GM19463 (cell line): ENCODE data around the gene SAP30.

ENCODE experiments used
- ATAC-seq: cut with Tn5 transposase; IDR thresholded peaks from one replicate; pipeline ENCODE4 v1.9.1; 2021; ENCODE audit warnings: mild to moderate bottlenecking, moderate library complexity; ENCODE audit not compliant: unreplicated experiment

Gene SAP30

DNA sequence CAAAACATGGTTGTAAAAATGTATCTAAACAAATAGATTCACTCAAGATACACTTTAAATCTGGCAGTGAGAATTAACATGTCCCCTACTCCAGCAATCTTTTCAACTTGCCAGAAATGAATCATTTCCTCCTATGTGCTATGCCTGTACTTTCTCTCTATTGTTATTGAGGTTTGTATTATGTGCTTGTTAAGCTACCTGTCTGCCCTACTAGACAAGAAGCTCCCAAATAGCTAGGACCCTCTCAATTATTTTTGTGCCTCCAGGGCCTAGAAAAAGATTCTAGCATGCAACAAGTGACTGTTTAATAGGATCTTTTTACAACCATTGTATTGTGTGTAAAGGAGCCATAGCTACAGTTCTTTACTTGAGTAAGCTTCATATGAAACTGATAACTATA lies 3.5 kb upstream of the SAP30 start:
- no peak for ATAC-seq

DNA sequence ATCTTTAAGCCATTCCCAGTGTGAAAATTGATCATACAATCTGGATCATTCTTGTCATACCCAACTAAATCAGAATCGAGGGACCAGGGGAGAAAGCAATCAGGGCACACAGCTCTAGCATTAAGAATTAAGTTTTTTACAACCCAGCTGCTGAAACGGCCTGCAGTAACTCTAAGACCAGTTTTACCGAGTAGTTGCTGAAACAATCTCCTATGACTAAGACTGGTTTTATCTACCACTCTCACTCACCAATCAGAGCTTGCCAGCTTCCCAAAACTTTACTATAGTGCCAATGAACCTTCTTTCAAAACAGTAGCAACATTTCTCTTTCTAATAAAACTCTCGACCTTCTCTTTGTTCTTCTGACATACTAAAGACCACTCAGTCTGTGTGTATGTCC lies 2.8 kb upstream of the SAP30 start:
- no peak for ATAC-seq

DNA sequence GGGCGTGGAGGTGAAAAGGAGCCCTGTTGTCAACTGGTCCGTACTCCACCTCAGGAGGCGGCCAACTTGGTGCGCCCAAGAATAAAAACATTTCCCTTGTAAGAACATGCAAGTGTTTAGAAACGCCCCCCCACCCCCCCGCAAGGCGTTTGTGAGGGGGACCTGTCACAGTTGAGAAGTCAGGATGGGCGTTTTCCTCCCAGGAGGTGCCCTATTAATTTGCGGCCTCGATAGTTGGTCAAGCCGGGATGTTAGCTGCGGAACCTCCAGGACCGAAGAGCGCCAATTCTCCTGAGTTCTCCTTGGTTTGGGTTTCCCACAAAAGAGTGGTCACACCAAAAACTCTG lies 651 bp upstream of the SAP30 start:
- peak; percentile 0 for ATAC-seq

DNA sequence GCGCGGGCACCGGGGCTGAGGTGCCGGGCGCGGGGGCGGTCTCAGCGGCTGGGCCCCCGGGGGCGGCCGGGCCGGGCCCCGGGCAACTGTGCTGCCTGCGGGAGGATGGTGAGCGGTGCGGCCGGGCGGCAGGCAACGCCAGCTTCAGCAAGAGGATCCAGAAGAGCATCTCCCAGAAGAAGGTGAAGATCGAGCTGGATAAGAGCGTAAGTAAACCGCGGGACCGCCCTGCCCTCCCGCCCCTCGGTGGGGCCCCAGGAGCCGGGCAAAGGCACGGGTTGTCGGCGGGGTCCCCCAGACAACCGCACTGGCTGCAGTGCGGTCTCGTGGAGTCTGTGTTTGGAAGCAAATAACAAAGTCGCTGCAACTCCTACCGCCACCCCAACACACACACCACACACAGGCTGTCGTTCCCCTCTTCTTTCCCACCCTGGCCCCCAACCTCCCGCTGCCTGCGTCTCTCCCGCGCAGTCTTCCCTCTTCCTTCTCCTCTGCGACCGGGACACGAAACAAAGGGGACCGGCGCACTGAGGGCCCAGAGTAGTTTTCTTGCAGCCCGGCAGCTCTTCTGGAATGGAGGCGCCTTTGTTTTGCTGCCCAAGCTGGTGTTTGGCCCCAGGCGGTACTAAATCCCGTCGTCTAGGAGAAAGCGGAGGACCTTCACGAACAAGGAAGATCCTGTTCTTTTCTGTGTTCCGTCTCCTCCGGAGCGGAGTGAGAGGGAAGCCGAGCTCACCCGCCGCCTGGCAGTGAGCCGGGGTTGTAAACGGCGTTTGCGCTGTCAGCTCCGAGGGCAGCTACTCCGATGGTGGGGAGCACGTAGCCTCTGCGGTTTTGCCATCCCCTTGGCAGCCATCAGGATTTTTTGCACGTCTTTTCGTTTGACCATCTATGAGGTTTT lies 788 bp downstream of the SAP30 start:
- peak; percentile 17 for ATAC-seq

DNA sequence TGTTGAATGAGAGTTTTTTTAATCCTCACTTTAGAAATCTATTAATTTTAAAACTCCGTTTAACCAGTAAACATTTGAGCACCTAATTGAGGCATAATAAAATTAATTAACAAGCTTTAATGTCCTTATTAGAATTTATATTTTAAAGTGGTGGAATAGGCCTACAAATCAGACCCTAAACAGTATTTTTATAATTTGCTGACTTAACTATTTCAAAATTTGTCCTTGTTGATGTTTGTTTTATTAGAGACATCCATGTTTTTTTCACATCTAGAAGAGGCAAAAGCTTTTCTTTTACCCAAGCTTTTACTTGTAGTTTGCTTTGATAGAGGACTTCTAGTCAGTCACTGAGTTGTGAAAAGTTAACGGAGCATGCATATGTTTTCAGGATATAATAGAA lies 3.8 kb downstream of the SAP30 start:
- ATAC-seq: no peak

DNA sequence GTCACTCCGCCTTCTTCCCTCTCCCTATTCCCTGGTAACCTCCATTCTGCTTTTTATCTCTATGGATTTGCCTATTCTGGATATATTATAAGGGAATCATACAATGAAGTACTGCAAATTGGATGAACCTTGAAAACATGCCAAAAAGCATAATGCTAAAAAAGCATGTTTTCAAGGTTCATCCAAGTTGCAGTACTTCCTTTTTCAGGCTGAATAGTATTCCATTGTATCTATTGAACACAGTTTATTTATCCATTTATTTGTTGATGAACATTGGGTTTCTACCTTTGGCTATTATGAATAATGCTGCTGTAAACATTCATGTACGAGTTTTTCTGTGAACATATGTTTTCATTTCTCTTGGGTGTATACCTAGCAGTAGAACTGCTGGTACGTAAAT lies 9.2 kb downstream of the SAP30 start:
- ATAC-seq: no peak

DNA sequence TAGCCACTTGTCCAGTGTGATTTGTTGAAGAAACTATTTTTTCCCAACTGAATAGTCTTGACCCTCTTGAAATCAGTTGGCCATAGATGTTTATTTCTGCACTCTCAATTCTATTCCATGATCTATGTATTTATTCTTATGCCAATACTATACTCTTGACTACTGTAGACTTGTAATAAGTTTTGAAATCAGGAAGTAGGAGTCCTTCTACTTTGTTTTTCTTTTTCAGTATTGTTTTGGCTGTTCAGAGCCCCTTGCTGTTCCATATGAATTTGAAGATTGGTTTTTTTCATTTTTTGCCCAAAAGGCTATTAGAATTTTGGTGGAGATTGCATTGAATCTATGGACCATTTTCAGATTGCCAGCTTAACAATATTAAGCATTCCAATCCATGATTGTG lies 10.2 kb downstream of the SAP30 start:
- ATAC-seq: no peak

DNA sequence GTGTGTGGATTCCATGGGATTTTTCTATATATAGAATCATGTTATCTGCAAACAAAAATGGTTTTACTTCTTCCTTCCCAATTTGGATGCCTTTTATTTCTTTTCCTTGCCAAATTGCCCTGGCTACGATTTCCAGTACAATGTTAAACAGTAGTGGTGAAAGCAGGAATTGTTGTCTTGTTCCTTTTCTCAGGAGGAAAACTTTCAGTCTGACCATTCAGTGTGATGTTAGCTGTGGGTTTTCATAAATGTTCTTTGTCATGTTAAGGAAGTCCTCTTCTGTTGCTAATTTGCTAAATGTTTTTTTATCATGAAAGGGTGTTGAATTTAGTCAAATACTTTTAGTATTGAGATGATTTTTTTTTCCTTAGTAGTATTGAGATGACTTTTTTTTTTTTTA lies 10.9 kb downstream of the SAP30 start:
- no peak for ATAC-seq

DNA sequence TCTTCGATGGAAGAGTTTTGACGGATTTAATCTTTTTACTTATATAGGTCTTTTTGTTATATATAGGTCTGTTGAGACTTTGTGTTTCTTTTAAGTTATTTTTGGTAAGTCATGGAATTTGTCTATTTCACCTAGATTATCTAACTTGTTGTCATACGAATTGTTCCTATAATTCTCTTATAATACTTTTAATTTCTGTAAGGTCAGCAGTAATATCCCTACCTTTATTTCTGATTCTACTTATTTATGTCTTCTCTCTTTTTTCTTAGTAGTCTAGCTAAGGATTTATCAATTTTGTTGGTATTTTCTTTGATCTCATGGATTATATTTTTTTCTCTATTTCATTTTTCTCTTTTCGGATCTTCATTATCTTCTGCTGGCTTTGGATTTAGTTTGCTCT lies 11.6 kb downstream of the SAP30 start:
- ATAC-seq: no peak

DNA sequence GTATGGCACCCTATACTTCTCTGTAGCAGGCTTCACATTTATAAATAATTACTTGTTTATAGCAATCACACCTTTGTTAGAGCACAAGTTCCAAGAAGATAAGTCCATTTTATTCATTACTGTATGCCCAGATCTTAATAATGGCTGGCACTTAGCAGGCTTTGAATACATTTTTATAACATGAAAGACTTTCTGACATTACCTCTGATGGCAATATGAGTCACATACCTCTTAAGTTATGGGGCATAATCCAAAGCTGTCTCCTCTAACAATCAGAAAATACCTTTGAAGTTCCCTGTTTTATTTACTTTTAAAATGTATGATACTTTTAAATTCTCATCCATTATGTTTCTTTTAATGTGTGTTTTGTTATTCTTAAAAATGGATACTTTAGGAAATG lies 16.0 kb downstream of the SAP30 start:
- ATAC-seq: no peak

DNA sequence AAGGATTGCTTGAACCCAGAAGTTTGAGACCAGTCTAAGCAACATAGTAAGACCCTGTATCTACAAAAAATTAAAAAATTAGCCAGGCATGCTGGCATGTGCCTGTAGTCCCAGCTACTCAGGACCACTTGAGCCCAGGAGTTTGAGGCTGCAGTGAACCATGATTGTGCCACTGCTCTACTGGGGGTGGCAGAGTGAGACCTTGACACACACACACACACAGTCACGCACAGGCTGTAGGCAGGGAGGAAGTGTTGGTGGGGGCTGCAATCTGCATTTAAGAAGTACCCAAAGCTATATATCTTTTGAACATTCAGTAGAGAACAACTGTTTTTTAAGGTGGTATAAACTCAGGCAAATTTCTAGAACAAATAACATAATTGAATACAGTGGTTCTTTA lies 20.9 kb downstream of the SAP30 start:
- no peak for ATAC-seq

DNA sequence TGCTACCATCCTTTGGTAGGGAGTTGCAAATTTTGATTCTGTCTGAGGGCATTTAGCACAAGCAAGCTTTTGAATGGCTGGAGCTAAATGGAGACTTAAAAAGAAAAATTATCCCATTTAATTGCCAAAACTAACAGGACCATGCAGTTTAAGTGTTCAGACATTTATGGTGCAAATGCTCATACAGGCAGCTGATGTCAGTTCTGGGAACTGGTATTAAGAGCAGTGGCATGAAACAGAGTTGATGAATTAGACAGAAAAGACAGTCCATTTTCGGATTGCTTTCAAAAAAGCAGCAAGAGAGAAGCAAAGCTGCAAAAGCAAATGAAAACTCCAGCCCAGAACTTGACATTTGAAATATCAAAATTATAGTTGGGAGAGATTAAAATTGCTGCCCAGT lies 26.9 kb downstream of the SAP30 start:
- no peak for ATAC-seq

DNA sequence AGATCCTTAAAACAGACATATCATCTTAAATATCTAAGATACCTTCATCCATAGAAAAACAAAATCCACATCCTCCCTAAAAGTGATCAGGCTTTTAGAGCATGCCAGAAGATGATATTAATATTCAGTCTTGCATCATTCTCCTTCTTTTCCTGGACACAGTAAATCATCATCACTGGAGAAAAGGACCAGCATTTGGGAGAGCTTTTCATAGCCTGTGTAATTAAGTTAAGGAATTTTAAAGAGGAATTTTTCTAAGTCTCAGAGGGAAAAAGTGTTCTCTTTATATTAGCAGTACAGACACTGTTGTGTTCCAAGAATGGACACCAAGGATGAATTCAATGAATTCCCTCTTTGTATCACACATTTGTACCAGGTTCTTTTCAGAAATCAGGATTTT lies 27.5 kb downstream of the SAP30 start:
- ATAC-seq: no peak

DNA sequence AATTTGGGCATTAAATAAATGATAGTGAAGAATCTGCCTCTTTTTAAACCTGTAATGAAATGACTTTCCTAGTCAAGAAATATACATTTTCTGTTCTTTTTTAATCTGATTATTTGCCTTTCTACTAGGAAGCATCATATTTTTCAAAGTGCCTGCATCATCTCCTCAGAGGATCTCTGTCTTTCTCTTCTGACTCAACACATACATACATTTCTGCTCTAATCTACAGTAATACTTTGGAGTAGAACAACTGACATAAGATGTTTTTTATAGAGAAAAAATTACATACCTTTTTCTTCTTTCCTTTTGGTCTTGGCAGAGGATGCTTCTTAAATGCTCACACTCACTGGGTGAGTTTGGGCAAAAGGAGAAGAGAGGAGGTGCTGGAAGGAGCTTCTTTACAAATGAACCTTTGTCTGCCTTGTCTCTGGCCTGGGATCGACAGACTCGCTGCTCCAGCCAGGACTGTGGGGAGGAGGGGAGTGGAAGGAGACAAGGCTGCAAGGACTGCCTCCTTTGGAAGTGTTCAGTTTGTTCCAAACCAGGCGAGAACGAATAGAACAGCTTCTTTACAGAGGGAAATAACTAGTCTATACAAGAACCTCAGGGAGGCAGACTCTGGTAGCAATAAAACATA lies 28.1 kb downstream of the SAP30 start, which contains the start of gene SCRG1:
SCRG1 (minus strand) TSS at position 338 of the 637 bp plus-strand sequence. CDS start 7,702 bp downstream, outside the sequence.
- ATAC-seq: no peak

DNA sequence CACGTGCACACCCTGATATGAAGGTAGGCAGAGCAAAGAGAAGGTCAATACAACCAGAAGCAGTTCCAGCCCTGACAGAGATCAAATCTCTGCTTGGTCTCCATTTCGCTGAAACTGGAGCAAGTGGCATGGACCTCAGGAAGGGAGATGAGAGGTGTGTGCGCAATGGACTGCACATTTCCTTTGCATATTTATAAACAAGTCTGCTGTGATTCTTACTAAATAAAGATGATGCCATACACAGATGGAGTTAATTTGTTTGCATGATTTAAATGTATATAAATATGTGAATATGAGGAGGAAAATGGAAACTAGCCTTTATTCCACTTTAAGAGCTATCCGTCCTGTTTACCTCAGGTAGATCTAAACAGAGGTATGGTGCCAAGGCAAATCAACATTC lies 30.3 kb downstream of the SAP30 start:
- no peak for ATAC-seq

DNA sequence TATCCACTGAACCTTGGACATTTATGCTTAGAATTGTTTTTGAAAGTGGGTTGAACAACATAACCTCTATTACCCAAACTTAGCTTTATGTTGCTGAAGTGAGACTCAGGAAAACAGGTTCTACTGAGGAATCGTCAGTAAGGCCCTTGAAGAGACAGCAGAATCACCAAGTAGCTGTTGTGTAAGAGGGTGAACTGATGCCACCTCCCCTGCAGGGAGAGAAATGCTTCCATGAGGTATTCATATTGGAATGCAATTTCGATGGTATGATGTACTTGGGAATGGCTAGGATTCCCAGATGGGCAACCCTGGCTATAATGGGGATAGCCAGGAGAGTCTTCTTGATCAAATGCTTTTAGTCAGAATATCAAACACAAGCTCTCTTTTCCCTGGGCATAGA lies 32.3 kb downstream of the SAP30 start:
- ATAC-seq: no peak

DNA sequence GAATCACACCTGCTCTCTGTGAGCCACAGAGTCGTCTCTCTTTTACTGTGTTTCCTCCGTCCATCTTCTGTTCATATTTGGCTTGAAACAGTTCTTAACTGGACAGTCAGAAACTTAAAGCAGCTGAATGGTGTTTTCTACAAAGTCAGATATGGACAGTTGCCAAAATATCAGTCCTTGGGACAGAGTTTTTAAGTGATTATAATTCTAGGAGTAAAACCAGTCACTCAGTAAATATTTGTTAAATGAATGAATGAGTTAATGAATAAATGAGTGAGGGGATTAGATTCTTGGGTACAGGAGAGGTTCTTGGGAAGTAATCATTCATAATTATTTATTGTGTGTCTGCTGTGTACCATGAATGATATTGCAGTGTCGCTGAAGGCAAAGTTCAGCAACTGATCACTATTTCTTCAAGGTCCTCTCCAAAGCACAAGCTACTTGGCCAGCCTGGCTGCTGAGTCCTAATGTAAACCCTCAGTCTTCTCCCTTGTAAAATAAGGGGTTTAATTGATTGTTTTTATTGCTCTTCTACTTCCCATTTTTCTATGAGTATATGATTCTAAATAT lies 33.6 kb downstream of the SAP30 start:
- ATAC-seq: no peak

DNA sequence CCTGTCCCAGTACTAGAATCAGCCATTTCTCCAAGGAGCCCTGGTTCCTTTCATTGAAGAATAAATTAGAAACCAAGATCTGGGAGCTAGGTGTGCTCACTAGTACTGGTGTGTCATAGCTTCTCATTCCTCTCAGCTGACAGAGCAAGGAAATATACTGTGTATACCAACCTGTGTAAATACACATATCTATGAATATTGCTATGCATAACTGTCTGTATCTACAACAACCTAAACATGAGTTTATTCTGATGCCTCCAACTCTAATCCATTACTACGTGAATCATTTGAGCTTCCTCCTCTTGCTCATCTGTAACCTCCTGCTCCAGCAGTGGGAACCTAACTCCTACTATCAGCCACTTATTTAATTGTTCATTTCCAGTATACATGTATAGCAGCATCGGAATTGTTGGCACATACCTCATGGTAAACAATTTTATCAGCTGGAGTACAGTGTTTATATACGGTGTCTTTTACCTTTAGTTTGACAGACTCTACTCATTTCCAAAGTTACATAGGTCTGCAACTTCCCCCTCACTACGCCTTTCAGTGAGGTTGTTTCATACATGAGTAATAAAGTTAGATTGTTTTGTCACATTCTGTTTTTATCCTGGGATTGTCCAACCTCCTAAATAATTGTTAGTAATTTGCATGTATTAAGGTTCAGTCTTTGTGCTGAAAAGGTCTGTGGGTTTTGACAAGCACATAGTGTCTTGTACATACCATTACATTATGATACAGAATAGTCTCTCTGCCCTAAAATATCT lies 35.3 kb downstream of the SAP30 start:
- peak; percentile 50 for ATAC-seq

DNA sequence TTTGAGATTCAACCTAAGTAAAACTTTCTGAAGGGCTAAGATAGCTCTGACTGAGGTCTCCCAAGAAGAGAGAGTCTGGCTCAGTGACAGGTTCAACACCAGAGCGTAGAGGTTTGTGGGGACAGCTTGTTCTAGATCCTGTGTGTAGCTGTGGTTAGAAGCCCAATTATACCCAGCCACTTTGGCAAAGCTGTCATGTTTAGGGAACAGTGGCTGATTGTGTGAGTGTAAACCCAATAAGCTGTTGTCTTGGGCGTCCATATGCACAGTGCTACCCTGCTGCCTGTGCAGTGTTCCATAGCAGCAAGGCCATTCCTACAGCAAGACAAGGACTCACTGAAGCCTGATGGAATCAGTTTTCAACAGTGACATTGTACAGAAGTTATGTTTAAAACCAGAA lies 39.3 kb downstream of the SAP30 start:
- ATAC-seq: no peak

DNA sequence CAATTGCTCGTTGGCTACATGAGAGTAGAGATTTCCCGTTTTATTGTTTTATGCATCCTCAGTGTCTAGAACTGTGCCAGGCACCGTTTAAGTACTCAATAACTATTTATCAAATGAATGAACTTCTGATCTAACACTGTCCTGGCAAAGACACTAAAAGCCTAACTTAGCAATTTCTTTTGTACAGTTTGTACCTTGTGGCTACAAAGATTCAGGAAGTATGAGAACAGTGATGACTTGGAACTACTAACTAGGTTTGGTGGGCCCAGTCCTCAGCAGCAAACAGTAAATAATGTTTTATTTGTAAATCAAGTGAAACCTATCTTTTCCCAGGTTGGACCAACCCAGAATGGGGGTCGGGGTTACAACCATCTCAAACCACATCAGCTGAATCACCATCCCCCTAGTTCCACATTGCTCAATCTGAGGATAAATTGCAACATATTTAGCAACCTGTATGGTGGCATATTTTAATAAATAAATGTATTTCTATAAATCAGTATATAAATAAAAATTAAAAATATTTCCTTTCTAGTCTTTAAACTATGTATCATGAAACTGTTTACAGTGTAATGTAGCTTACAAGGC lies 40.4 kb downstream of the SAP30 start:
- ATAC-seq: no peak

DNA sequence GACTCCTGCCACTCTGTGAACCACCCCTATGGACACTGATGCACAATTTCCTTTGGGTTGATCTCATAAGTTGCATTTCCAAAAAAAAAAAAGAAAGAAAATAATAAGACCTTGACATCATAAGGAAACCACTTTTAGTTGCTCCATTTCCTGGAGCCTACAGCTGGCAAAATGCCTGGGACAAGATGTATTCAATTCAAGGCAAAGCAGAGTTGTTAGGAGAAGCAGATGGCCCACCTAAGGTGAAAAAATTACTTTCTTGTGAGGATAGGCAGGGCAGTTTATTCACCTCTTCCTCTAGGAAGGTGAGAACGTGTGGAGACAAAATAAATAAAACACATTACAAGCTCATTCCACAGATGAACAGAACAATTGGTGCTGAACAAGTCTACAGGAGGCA lies 42.3 kb downstream of the SAP30 start:
- no peak for ATAC-seq
